Fibroblast of peridontal ligament (primary cell): Measurements from ENCODE around the gene SLX4IP.

Experiments used
- DNase-seq: peaks from one replicate; pipeline ENCODE4 v3.0.0-alpha.2; 2010; ENCODE audit errors: extremely low read depth

Gene SLX4IP

DNA sequence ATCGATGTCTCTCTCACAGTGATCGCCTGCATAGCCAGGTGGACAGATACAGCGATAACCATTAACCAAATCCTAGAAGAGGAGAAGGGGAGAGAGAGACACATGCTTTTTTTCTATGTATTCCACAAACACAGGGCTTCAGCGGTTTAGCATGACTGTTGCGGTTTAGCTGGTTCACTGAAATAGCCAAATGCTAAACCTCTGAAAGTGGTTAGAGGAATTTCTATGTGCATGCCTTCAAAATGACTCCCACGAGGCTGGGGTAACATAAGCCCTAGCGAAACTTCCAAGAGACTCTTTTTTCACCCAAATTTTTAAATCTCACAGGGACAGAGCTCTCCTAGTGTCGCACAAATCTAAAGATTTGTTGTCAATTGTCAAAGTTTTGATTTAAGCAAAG is 213.5 kb downstream of the SLX4IP start:
- peak; percentile 96 for DNase-seq

DNA sequence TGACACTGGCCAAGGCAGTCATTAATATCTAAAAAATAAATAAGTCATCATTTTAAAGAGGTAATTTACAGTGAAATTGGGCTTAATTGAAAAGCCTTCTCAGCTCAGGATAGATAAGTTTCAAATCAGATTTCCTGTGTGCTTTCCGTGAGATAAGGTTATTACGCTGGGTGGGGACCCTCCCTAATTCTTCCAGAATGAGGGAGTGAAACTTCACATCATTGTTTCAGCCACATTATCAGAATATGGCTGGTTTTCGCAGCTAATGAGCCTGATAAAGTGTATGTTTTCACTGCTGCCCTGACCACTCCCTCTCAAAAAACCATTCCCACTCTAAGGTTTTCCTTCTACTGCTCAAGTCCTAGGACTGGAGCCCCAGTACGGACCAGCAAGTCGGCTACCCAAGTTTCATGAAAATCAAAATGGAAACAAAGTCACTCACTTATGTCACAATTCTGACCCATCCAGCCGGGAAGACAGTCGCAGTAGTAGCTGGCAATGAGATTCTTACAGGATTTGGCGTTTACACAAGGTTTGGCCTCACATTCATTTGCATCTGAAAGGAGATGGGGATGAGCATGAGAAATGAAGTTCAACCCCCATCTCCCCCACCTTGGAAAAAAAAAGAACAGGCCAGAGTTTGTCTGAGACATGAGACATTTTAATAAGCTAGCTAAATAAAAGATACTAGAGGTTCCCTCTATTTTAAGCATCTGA is 214.1 kb downstream of the SLX4IP start:
- no peak for DNase-seq

DNA sequence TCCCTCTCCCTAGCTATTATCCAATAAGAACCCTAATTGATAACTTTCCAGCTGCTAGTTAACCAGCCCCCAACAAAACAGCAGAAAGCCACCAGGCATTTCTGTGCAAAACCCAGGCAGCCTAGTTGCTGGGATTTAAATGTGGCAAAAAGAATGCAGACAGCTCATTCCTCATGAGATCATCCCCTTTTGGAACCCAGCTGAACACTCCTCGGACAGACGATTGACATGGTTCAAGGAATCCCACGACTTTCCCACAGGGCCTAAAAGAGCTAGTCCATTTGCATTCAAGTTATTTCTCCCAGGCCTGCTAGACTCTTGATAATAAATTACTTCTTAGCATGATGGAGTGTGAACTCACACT is 214.7 kb downstream of the SLX4IP start:
- peak; percentile 75 for DNase-seq

DNA sequence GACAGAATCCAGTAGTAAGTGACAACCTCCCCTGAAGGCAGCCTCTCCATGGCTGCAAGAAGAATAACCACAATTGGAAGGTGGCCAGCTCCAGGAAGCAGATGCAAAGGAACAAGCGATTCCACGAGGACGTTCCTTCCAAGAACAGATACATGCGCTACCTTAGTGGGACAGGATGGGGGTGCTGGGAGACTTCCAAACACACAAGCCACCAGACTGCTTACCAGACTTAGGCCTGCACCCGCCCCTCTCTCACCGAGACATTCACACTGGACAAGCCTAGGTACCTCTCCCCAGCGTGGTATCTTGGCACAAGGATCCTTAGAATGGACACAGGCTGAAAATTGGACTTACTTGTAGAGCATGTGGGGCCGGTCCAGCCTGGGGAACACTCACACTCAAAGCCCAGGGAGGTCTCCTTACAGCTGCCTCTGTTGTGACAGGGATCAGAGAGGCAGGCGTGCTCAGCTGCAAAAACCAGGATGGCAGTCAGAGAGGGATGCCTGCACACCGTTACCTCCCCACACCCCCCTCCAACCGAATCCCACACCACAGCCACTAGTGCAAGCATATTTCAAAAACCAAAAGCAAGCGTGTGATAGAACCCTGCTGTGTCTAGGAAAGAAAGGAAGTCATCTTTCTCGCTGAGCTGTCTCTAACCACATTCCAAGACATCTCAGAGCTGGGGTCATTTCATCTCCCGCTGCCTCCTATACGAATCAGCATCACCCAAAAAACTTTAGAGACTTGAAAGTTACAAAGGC is 216.3 kb downstream of the SLX4IP start:
- no peak for DNase-seq

DNA sequence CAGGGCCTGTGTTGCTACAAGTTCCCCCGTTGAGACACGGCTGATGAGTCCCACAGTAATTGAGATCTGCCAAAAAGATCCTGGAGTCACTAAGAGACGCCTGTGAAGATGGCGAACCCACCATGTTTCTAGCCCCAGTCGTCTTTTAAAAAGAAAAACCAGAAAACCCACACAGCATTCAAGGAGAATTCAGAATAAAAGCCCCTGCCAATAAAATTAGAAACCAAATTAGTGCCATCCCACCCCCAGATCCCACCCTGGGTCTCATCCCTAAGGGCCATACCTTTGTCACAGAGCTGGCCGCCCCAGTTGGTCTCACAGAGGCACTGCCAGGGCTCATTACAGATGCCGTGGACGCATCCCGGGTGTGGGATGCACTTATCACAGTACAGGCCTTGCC is 217.1 kb downstream of the SLX4IP start:
- DNase-seq: no peak

DNA sequence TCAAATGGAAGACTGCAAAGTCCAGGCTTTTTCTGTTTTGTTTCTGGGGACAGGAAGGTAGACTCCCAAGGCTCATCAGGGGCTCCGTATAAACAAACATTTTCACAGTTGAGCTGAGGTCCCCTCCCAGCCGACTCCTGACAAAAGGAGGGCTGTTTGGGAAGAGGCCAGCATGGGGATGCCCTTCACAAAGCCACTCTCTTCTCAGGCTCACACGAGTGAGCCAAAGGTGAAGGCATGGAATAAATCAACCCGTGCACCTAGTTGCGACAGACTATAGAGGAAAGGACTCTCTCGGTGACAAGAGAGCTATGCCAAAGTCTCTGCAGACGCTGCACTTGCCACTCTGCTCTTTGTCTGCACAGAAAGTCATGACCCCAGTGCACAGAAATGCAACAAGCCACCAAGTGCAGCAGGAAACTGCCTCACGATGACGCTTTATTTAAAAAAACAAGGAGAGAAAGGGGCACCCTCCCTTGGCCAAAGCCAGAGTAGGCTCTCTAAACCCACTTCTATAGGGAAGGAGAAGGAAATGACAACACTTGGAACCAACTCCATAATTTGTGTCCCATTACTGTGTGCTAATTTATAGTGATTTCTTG is 217.7 kb downstream of the SLX4IP start:
- DNase-seq: no peak

DNA sequence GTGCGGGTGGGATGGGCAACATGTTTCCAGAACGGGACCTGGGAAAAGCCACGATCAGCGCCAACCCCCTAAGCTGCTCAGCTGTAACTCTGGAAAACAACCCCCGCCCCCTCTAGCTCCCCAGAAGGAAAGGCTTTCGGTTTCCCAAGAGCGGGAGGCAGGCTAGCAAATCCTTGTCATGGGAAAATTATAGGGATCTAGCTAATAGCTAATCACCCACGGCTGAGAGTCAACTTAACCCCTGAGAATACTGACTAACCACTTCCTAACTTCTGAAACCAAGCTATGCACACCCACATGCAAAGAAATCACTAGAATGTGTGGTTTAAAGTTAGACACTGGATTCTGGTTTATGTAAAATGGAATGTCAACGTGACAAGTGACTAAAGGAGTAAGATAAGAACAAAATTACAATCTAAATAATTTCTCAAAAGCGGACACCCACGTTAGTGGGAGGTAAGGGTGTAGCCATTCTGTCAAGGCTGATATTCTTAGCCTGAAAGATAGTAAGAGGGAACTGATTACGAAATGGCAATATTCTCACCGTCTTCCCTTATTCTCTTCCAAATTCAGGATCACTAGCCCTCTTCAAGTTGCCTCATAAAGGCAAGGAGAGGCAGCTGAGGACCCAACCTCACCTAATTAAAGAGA is 218.6 kb downstream of the SLX4IP start:
- peak; percentile 62 for DNase-seq

DNA sequence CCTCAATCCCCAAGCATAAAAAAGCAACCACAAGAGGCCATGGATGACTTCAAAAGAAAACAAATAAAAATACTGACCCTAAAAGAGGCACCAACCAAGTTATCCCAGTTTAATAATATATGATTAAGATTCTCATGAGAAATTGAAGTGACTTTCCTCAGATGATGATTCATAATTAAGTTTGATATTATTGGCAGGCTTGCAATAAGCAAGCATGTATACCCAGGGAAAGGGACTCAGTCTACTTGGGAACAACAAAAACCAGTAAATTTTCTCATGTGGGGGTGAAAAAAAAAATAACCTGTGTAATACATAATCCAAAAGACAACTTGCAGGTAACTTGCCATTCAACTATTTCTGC is 219.1 kb downstream of the SLX4IP start:
- no peak for DNase-seq

DNA sequence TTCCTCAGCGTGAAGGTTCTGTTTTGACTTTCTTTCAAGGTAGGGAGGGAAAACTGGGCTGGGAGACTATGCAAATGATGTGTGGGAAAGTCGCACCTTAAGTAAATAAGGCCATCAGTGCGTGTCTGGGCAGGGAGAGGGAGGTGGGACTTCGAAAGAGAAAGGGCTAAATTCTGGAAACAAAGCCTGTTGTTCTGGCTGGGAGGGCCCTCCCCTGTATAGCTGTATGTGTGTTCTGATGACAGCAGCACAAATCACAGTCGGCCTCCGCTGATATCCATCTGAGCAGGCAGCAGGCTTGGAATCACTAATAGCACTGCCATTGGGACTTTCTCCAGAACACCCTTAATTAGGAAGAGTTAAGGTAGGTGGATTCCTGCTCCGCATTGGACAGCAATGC is 219.5 kb downstream of the SLX4IP start:
- DNase-seq: no peak

DNA sequence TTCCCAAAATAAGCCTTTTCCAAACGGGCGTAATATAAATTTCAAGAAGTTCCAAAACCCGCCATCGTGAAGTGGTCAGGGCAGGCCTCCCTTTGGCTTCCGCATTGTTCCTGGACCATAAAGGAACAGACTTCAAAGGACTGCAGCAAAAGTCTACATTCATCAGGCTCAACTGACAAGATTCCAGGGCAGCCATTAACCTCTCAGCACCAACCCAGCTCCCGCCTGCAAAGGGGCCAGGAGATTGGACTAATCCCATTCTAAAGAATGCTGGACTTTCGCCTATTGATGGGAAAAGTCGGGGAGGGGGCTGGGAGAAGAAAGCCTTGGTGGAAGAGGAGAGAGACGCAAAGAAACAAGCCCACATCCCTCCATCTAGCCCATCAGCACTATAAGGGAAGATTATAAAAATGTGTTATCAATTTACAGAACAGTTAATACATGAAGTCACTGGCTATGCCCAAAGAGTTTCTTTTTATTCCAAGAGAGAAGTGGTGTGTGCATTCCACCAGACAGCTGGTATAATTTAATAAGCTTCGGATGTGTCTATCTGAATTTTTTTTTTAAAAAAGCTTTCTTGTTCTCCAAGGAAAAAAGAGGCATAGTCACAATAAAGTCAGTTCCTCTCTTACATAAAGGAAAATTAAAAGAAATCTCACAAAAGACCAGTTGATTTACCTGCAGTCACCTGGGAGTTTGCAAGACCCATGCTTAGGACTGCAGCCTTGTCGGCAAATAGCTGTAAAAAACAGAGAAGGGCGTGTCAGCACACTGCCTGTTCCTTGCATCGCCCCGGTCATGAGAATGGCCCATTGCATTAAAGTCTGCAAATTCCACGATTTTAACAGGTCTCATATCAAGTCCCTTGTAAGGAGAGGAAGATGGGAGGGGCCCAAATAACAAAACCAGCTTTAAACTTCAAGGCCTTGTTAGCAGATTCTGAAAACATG is 220.9 kb downstream of the SLX4IP start:
- DNase-seq: no peak

DNA sequence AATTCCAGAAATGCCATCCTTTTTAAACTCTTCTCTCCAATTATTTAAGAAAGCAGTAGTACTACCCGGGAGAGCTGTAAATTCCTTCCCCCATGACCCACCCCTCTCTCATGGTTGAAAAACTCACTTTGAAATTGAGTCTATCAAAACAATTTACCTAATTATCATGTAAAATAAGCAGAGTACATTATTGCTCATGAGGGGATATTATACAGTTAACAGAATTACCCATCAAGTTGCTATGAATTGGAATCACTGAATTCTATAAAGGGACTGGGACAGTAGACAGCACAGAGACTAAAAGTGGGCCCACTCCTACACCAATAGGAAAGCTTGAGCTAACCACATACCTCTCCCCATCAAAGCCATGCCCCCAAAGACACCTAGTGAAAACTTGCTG is 222.3 kb downstream of the SLX4IP start:
- DNase-seq: no peak

DNA sequence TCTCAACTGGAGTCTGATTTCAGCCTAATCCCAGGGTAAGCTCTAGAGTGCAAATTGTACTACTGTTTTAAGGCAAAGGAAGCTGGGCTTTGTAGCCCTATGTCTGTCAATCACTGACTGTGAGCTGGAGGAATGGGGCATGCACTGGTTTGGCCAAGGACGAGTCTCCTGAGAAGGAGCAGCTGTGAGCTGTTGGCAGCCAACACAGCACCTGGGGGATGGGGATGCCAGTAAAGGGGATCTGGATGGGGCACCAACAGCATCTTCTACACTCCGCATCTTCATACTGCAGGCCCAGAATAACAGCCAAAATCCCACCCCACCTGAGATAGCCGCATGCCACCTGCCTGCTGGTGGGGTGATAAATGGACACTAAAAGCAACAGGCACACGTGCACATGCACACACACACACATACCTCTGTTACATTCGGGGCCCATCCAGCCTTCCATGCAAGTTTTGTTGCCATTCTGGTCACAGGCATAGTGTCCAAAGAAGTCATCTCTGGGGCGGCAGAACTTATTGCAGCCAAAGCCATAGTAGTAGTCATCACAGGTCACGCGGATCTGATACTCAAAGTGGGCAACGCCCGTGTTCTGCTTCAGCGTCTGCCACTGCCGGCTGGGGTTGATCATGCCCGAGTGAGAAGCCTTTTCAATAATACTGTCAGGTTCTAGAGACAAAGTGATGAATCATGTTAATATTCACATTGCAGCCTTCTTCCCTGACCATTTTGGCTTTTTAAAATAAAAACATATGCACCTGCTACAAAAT is 223.1 kb downstream of the SLX4IP start:
- no peak for DNase-seq

DNA sequence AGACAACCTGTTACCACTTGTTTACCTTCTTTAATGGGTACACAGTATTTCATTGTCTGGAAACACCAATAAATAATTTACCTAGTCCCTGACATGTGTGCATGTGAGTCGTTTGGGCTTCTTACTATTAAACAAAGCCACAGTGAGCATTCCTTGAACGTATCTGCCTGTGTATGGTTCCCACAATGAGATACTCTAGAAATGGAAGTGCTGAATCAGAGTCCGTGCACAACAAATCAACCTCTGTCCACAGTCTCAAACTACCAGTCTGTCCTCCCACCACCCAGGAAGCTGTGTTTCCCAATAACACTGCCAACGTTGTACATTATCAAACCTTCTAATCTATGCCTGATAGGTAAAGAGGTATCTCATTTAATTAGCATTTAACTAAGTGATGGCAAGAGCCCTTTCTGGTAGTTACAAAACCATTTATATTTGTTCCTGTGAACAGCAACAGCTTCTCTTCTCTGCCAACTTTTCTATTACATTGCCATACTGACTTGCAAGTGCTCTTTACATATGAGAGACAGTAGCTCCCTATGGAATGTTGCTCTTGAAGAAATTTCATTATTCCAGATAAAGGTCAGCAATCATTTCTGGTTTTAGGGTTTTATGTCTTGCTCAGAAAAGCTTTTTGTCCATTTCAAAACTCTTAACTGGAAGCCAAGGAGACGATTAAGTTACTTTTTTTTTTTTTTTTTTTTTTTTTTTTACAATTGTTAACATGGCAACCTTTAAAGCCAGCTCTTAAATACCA is 223.9 kb downstream of the SLX4IP start:
- DNase-seq: no peak

DNA sequence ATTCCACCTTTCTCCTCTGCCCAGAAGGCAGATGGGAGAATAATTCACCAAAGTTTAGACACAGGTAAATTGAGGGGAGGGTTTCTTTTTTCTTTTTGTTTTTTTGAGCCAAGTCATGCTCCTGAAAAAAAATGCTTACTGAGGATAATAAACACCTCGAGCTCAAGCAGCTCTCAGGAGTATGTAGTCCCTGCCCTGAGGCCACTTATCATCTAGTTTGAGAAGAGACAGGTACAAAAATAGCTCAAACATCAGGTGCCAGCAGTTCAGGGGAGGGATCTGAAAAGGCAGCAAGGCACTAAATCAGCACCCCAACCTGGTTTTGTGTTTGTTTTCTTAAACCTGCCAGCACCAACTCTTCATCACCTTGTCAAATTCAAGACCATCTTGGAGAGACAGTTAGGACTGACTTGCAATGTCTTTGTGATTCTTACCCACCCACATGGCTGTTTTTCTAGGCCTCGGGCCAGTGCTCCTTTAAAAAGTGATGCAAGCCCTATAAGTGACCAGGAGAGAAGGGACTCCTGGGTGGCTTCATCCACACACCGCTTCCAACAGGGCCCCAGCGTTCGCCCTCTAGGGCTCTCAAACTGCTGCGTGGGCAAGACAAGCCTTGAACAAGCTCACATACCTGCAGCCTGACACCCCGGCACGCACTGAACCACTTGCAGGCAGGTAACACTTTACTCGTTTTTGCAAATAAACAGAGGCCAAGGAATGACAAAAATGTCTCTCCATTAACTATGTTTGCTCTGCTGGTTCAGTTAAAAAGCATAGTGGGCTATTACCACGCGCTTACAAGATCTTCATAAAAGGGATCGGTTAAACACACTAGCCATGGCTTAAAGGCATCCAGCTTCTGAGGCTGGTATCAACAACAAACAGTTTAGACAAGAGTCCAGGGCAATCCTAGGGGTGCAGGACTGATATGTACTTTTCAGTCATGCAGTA is 224.8 kb downstream of the SLX4IP start:
- no peak for DNase-seq

DNA sequence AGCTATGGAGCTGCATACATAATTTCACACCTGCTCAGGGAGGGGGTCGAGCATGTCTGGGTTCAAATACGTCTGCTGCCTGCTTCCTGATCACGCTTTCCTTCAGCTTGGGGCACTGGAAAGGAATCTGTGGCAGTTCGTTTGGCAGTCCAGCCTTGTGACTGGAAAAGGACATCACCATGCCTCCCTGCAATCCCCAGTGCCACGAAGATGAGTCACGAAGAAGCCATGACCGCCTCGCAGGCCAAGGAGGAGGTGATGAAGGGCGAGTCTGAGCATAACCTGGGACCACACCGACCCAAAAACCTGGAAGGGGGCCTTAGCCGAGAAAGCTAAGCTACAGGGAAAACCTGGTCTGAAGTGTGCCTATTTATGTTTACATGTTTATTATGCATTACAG is 225.6 kb downstream of the SLX4IP start:
- no peak for DNase-seq

DNA sequence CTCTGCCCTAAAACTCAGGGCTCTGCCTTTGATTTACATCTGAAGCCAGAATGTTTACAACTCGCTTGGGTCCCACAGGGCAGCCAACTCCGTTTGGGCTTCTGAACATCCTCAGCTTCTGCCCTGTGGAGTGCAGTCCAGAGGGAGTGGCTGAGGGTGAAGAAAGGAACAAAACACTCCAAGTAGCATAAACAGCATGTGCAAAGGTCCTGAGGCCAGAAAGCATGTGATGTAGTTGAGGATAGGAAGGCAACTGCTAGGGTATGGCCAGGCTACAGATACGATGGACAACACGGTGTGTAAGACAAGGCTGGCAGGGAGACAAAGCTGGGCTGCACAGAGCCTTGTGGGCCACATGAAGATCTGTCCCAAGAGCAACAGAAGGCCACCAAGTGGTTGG is 226.2 kb downstream of the SLX4IP start:
- DNase-seq: no peak

DNA sequence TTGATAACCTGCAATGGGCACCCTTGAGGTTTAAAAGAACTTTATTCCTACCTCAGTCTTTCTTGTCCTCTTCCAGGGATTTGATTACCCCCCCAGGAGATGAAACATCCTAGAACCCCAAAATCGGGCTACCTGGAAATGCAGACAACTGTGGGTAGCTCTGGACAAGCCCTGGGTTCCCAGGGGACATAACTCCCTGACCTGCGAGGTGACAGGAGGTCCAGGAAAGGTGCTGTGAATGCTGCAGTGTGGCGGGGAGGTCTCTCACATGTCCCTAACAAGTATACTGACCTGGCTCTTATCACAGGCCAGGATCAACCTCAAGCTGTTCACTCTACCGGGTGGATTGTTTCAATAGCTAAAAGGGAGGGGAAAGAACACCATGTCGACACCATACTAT is 227.0 kb downstream of the SLX4IP start:
- no peak for DNase-seq

DNA sequence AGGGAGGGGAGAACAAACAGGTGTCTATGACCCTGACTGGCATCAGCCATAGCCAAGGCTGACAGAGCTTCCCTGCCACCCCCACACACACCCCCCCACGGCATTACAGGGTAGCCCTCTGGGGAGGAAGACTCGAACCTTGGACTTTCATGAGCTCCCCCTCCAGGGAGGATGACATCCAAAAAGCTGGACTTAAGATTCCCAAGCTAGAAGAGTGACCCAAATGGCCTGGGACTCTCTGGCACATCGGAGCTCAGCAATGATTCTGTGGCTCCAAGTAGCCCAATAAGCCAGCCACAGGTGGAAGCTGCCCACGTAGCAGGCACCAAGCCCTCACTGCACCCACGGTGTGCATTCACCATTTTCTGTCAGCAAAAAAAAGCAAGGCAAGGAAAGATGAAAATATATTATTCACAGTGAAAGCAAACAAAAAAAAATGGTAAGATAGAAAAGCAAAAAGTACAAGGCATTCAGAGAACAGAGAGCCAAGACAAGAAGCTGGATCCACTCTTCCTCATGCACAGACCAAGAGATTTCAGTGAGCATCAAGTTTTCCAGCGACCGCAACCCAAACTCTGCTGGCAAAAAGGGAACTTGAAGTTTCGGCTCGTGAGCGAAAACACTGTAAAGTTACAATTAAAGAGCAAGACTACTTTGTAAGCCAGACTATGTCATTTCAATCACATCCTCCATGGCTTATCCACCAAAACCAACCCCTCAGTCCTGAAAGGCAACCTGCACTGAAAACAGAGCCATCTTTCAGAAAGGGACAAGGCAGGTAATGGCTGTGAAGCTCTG is 227.8 kb downstream of the SLX4IP start:
- DNase-seq: no peak
